GM12872 (cell line): ENCODE results near the gene TAOK2.

Experiments
- TF ChIP-seq, protein P1 (sequence below): IDR thresholded peaks from 3 replicates; pipeline ENCODE4 v1.5.1; 2011; ENCODE audit warnings: low read depth, mild to moderate bottlenecking, low read length, moderate library complexity; ENCODE audit not compliant: insufficient read depth

The TAOK2 gene

DNA sequence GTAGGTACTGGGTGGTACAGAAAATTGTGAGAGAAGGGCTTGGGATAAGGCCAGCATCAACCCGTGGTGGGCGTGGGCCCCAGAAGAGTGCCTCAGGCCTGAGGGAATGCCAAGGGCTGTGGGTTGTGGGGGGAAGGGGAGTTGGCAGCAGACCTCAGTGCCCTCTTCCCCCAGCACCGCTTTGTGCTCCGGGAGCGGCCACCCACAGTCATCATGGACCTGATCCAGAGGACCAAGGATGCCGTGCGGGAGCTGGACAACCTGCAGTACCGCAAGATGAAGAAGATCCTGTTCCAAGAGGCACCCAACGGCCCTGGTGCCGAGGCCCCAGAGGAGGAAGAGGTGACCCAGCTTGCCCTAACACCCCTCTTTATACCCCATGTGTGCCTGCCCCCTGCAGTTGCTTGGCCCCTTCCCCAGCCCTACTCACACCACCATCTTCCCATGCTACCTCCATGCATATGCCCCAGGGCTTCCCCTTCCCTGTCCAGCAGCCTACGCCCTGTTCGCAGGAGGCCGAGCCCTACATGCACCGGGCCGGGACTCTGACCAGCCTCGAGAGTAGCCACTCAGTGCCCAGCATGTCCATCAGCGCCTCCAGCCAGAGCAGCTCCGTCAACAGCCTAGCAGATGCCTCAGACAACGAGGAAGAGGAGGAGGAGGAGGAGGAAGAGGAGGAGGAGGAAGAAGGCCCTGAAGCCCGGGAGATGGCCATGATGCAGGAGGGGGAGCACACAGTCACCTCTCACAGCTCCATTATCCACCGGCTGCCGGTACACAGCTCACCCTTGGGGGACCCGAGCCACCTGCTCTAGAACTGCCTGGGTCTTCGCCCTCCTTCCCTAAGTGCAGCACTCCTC, 9.1 kb downstream of the TAOK2 start:
- TF ChIP-seq, protein P1, sequence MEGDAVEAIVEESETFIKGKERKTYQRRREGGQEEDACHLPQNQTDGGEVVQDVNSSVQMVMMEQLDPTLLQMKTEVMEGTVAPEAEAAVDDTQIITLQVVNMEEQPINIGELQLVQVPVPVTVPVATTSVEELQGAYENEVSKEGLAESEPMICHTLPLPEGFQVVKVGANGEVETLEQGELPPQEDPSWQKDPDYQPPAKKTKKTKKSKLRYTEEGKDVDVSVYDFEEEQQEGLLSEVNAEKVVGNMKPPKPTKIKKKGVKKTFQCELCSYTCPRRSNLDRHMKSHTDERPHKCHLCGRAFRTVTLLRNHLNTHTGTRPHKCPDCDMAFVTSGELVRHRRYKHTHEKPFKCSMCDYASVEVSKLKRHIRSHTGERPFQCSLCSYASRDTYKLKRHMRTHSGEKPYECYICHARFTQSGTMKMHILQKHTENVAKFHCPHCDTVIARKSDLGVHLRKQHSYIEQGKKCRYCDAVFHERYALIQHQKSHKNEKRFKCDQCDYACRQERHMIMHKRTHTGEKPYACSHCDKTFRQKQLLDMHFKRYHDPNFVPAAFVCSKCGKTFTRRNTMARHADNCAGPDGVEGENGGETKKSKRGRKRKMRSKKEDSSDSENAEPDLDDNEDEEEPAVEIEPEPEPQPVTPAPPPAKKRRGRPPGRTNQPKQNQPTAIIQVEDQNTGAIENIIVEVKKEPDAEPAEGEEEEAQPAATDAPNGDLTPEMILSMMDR, result no peak

GRCh38 chr16:29983420-29984136, 9.9 kb downstream of the TAOK2 start:
- TF ChIP-seq, protein P1, result no peak

- TF ChIP-seq, protein P1, result no peak
Observed at GRCh38 chr16:29984137-29984763, 10.6 kb downstream of the TAOK2 start.

GRCh38 chr16:29984764-29985147, 11.1 kb downstream of the TAOK2 start:
- TF ChIP-seq, protein P1, result no peak

DNA sequence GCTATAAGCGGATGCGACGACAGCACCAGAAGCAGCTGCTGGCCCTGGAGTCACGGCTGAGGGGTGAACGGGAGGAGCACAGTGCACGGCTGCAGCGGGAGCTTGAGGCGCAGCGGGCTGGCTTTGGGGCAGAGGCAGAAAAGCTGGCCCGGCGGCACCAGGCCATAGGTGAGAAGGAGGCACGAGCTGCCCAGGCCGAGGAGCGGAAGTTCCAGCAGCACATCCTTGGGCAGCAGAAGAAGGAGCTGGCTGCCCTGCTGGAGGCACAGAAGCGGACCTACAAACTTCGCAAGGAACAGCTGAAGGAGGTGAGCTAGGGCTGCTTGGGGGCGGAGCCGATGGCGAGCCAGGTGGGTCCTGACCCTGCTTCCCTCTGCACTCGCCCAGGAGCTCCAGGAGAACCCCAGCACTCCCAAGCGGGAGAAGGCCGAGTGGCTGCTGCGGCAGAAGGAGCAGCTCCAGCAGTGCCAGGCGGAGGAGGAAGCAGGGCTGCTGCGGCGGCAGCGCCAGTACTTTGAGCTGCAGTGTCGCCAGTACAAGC, 11.7 kb downstream of the TAOK2 start:
- TF ChIP-seq, protein P1, result no peak

GRCh38 chr16:29986231-29986630, 12.6 kb downstream of the TAOK2 start:
- TF ChIP-seq, protein P1, result no peak

- TF ChIP-seq, protein P1, result no peak
Observed at GRCh38 chr16:29986931-29987330, 13.3 kb downstream of the TAOK2 start.
